HG03520 (cell line): ENCODE results near the gene CCNH.

Experiments used
- ATAC-seq: cut with Tn5 transposase; IDR thresholded peaks from one replicate; pipeline ENCODE4 v1.9.1; 2021; ENCODE audit warnings: mild to moderate bottlenecking, moderate library complexity; ENCODE audit not compliant: unreplicated experiment

CCNH gene

GRCh38 chr5:87403899-87404298, 8.8 kb downstream of the CCNH start:
- ATAC-seq: no peak

- no peak for ATAC-seq
Measured at GRCh38 chr5:87403409-87403808, 9.3 kb downstream of the CCNH start.

- ATAC-seq: no peak
Measured at GRCh38 chr5:87401626-87402025, 11.1 kb downstream of the CCNH start.

GRCh38 chr5:87400305-87400899, 12.3 kb downstream of the CCNH start:
- peak; percentile 77 for ATAC-seq

- no peak for ATAC-seq
Measured at GRCh38 chr5:87399720-87400119, 13.0 kb downstream of the CCNH start.

GRCh38 chr5:87398981-87399614, 13.6 kb downstream of the CCNH start:
- no peak for ATAC-seq

- ATAC-seq: no peak
Measured at GRCh38 chr5:87394411-87395165, 18.1 kb downstream of the CCNH start.

GRCh38 chr5:87393331-87393730, 19.4 kb downstream of the CCNH start:
- ATAC-seq: no peak

GRCh38 chr5:87392801-87393200, 19.9 kb downstream of the CCNH start:
- ATAC-seq: no peak

GRCh38 chr5:87392170-87392569, 20.6 kb downstream of the CCNH start:
- ATAC-seq: no peak

GRCh38 chr5:87390576-87391199, 22.0 kb downstream of the CCNH start:
- no peak for ATAC-seq

- no peak for ATAC-seq
Measured at GRCh38 chr5:87390075-87390474, 22.7 kb downstream of the CCNH start.

GRCh38 chr5:87389296-87390034, 23.3 kb downstream of the CCNH start:
- ATAC-seq: no peak

- ATAC-seq: no peak
Measured at GRCh38 chr5:87388129-87388528, 24.6 kb downstream of the CCNH start.

- ATAC-seq: no peak
Measured at GRCh38 chr5:87385802-87386201, 26.9 kb downstream of the CCNH start.

GRCh38 chr5:87383216-87383615, 29.5 kb downstream of the CCNH start:
- no peak for ATAC-seq

GRCh38 chr5:87382224-87382623, 30.5 kb downstream of the CCNH start:
- no peak for ATAC-seq

- no peak for ATAC-seq
Measured at GRCh38 chr5:87372705-87373104, 40.0 kb downstream of the CCNH start.

GRCh38 chr5:87369431-87369830, 43.3 kb downstream of the CCNH start:
- no peak for ATAC-seq

- ATAC-seq: no peak
Measured at GRCh38 chr5:87368601-87369000, 44.1 kb downstream of the CCNH start.

GRCh38 chr5:87367243-87367642, 45.5 kb downstream of the CCNH start:
- no peak for ATAC-seq
